ENCODE measurements around the gene GTF3C5.

DNA sequence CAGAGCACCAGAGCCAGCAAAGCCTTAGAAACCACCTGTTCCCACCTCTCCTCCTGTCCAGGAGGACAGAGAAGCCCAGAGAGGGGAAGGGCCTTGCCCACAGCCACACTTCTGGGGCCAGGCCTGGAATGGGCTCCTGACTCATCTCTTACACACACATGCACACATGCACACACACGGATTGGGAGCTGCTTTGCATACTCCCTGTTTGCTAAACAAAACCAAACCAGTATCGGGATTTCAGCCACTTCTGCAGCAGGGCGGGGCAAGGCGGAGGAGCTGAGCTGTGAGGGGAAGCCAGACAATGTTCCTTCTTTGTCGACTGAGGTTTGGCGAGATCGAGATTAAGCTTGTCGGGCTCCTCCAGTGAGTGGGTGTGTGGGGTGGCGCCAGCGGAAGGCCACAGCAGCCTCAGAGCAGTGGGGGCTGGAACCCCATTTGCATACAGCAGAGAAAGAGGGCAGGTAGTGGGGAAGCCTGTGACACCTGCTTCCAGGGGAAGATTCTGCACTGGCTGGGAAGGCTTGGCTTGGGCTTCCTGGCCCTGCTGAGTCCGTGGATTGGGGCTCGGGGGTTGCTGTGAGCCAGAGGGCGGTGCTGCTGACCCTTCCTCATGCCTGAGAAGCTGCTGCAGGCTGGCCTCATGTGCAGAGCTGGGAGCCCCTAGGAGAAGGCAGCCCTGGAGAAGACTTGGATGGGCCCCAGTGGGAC is 36.2 kb upstream of the GTF3C5 start:
- no peak for TF ChIP-seq POLR2AphosphoS5 (IDR thresholded peaks at IDR 0.05; ENCODE audit: borderline replicate concordance, low read depth, low read length)
- no peak for TF ChIP-seq FOXP2 (optimal IDR thresholded peaks at IDR 0.05; ENCODE audit: control extremely low read depth, extremely low read length, insufficient read depth)
